Activated CD4-positive, CD25-positive, alpha-beta regulatory T cell treated with anti-CD3 and anti-CD28 coated beads, Interleukin-2, amount 50 U/mL, for 16 hours (primary cell): ENCODE data around the gene ASB1.
A peak's percentile ranks its signal among the peaks of the same experiment; 100 is the strongest.

ENCODE experiments used
- DNase-seq: peaks from one replicate; pipeline ENCODE4 v3.0.0-alpha.2; 2020; ENCODE audit warnings: low read depth, low spot score

Gene ASB1, protein sequence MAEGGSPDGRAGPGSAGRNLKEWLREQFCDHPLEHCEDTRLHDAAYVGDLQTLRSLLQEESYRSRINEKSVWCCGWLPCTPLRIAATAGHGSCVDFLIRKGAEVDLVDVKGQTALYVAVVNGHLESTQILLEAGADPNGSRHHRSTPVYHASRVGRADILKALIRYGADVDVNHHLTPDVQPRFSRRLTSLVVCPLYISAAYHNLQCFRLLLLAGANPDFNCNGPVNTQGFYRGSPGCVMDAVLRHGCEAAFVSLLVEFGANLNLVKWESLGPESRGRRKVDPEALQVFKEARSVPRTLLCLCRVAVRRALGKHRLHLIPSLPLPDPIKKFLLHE

GRCh38 chr2:238426568-238427434 lies at the start of gene ASB1:
Gene ASB1 (plus strand): TSS chr2:238426927. CDS start chr2:238427071, 144 bp downstream.
- peak; percentile 40 for DNase-seq

DNA sequence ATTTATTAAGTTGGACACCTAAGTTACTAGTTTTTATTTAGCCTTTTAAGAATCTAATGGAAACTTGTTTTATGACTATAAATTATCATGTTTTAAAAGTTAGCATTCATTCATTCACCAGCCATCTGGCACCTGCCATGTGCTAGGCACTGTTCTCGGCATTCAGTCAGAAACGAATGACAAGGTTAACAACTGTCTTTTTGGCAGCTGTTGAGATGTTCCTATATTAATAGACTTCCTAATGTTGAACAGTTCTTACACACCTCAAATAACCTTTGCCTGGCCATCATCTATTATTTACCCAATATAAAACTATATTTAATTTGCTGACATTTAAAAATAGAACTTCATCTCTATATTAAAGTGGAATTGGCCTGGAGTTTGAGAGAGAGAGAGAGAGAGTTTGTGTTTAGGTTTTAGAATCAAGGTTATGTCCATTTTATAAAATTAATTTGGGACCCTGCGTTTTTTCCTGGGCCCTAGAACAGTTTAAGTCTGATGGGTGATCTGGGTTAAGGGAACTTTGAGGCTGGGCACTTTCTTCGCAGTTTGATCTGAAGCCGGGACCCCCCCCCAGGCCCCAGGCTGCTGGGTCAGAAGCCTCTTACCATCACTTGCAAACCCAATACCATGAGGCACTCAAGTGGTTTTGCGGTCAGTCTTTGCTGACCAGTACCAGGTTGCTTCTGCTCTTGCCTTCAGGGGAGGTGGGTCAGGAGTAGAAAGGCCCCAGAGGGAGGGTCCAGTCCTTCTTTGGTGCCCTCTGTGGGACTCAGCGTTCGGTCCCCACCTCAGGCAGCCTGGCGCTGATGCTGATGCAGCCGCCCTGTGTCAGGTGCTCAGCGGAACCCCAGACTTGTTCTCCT lies 48.3 kb upstream of the ASB1 start:
- no peak for DNase-seq

- no peak for DNase-seq
Measured at GRCh38 chr2:238379096-238379810, 47.5 kb upstream of the ASB1 start.

DNA sequence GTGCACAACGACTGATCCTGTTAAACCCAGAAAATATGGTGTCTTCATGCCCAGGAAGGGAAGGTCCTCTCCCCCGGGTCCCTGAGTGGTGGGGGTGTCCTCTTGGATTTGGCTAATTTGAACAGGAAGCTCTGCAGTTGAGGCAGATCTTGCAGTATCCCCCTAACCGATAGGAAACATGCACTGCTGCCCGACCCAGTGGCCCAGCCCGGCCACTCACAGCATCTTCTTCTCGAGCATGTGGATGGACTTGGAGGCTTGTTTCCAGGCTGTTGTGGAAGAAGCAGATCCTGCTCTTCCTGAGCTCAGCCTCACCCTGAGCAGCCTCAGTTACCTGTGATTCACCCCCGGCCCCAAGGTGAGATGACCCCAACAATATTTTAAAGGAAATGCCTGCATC lies 46.4 kb upstream of the ASB1 start:
- DNase-seq = no peak

DNA sequence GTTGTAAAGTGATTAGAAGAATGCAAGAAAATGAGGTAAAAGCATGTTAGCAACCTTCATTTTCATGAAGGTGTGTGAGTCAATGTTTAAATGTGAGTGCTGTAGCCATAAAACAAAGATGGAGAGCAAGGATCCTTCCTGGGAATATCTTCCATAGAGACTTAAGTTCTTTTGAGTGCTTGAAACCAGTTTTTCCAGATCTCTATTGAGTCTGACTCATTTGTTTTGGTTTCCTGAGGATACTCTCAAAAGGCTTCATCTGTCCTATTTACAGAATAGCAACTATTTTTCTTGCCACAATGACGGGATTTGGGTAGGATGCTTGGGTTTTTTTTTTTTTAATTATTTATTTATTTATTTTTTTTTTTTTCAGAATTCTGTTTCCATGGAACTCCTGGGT lies 45.9 kb upstream of the ASB1 start:
- DNase-seq = no peak

- no peak for DNase-seq
Measured at GRCh38 chr2:238381341-238382115, 45.2 kb upstream of the ASB1 start.

DNA sequence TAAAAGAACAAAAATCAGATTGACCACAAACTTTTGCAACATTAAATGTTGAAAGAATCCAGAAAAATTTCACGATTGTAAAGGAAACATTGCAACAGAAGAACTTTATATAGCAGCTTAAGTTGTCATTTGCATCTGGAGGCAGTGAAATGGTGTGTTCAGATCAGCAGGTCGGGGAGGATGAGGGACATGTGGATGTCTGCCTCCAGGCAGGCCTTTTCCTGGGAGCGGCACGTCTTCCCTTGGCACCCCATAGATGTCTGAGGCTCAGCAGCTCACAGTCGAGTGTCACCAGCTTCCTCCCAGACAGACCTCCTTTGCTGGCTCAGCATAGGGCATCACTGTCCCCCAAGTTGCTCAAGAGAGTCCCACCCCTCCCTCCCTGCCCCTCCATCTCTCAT lies 44.3 kb upstream of the ASB1 start:
- DNase-seq = no peak

DNA sequence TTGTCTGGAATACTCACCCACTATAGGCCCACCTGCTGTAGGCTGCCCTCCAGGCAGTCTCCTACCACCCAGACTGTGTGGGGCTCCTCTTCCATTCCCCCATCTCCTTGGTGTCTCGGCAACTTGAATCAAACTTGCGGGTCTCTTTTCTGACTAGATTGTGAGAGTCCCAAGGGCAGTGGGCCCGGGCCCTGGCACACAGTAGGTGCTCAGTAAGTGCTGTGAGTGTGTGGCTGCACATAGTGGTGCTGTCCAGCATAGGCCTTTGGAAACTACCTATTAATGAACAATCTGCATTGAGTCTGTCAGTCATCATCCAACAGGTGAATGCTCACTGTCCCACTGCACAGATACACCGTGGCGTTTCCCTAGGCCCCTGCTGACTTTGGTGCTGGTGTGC lies 43.6 kb upstream of the ASB1 start:
- DNase-seq = no peak

DNA sequence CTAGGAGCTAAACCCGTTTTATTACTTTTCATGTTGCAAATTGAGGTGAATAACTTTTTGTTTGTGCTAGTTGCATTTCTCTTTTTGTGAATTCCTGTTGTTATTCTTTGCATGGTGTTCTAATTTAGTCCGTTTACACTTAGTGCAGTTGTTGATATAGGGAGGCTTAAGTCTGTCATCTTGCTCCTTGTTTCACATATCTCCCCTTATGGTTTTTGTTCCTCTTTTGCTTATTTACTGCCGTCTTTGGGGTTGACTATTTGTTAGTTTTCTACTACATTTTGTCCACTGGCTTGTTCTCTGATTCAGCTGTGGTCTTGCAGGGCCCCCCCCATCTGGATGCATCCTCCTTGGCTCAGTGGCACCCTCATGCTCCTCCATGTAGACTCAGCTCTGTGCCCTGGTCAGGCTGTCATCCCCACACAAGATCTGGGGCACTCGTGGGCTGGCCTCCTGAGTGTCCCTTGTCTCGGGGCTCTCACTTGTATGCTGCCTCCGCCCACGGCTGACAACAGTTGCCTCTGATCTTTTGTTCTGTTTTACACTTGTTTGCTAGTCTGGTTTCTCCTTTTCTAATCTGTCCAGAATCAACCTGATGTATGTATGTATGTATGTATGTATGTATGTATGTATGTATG lies 42.9 kb upstream of the ASB1 start:
- no peak for DNase-seq

DNA sequence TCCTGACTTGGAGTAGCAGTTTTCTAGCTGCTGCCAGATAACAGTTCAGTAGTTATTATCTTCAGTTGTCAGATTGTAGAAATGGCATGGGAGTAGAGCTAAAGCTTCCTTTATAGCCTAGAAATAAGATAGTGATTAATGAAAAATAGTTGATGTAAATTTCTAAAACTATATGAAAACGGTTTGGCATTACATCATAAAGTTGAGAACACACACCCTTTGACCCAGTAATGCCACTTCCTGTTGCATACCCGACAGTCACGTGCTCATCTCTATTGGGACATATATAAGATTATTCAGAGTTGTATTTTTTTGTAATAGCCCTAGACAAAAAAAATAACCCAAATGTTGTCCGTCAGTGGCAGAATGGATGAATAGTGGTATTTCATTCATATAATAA lies 39.4 kb upstream of the ASB1 start:
- DNase-seq = no peak

GRCh38 chr2:238388794-238389193 lies 37.9 kb upstream of the ASB1 start:
- no peak for DNase-seq

DNA sequence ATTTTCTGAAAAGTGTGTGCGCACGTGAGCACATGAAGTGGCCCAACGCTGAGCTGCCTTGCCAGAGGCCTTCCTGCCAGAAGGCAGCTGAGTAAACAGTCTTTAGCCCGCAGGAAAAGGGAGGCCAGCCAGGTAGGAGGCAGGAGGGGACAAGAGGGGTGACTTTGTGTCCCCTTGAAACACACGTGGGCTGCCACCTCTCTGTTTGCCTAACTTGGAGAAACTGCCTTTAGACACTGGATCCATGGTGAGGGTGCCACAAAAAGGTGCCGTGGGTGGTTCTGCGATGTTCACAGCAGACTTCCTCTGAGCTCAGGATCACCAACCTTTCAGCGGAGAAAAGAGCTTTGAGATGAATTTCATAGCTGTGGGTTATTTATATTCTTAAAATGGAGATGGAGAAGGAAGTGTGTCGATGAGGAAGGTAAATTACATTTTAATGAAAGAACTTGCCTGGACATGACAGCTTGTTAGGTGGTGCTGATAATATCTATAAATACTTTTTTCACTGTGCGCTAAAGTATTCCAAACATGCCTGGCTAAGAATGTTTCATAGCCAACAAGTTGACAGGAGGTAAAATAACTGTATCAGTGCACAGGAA lies 36.6 kb upstream of the ASB1 start:
- DNase-seq = no peak

DNA sequence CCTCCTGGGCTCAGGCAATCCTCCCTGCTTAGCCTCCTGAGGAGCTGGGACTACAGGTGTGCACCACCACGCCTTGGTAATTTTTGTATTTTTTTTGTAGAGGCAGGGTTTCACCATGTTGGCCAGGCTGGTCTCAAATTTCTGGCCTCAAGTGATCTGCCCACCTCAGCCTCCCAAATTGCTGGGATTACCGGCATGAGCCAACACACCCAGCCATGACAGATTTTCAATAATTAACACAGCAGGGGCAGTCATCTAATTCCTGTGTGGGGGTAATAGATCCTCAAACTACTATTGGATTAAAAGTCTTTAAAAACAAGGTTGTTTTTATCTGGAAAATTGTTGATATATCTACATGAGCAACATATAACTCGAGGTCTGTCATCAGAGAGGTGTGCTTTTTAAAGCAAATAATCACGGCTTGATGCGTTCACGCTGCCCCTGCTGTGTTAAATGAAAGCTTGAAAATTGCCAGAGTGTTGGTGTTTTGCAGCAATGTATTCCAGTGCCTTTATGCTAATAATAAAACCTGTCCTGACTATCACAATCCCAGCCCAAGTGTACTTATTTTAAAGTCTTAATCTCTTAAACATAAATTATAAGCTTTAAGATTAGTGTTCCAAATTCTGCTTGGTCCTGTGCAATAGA lies 35.6 kb upstream of the ASB1 start:
- no peak for DNase-seq

GRCh38 chr2:238396663-238397062 lies 30.1 kb upstream of the ASB1 start:
- no peak for DNase-seq

GRCh38 chr2:238397356-238397755 lies 29.4 kb upstream of the ASB1 start:
- no peak for DNase-seq

DNA sequence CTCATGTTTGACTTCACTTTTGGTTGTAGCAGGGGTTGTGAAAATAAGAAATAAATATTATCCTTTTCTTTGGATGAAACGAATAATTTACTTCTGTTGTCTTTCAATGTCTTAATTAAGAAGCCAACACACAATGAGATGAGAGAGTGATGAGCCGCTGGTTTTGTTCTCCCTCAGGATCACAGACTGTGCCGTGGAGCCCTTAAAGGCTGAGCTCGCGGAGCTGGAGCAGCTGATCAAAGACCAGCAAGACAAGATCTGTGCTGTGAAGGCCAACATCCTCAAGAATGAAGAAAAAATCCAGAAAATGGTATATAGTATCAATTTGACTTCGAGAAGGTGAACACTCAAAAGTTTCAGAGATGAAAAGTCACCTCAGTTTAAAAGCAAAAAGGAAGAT lies 28.1 kb upstream of the ASB1 start:
- no peak for DNase-seq

DNA sequence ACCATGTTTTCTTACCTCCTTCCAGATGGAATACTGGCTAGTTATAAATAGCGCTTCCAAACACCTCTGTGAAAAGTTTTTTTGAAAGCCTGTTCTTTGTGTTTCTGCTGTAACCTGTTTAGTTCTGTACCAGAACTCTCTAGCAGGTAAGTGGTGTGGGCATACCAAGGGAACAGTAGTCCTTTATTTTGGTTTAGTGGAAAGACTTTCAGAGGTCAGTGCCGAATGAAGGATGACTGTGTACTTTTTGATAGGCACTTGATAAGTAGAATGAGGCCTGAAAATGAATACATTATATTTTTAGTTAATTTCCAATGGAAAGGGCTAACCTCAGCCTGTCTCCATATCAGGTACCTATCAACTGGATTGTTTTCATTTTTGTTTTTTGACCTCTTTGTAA lies 27.6 kb upstream of the ASB1 start:
- DNase-seq = no peak

GRCh38 chr2:238401551-238401950 lies 25.2 kb upstream of the ASB1 start:
- no peak for DNase-seq
